ENCODE data around the gene DUSP9.

DUSP9 gene

GRCh38 chrX:153642655-153643430 lies 4.2 kb upstream of the DUSP9 start:
- Histone ChIP-seq H3K36me3 (ENCODE audit: control insufficient read depth, insufficient read depth, low read length) (no peaks in the 10 kb centered on the region), H3K4me3 (ENCODE audit: insufficient read depth, low read depth, low read length, poor library complexity, severe bottlenecking) (no peak overlapping the region), H3K4me1 (ENCODE audit: control insufficient read depth, insufficient read depth, low read length, poor library complexity, severe bottlenecking) (peaks cover 17% of the 10 kb centered on the region), H3K9me3 (ENCODE audit: control insufficient read depth, low read length) (no peaks in the 10 kb centered on the region), H3K27ac (ENCODE audit: insufficient read depth, low read length, poor library complexity, severe bottlenecking) (no peak overlapping the region), H3K27me3 (replicated peaks; ENCODE audit: control insufficient read depth, insufficient read depth, low read length, poor library complexity, severe bottlenecking) (peaks cover 30% of the 10 kb centered on the region)
- no peak for DNase-seq

- Histone ChIP-seq H3K9me3 (ENCODE audit: control insufficient read depth, low read length) (no peaks in the 10 kb centered on the region), H3K36me3 (ENCODE audit: control insufficient read depth, insufficient read depth, low read length) (no peaks in the 10 kb centered on the region), H3K4me1 (ENCODE audit: control insufficient read depth, insufficient read depth, low read length, poor library complexity, severe bottlenecking) (peaks cover 17% of the 10 kb centered on the region), H3K27ac (ENCODE audit: insufficient read depth, low read length, poor library complexity, severe bottlenecking) (no peak overlapping the region), H3K27me3 (replicated peaks; ENCODE audit: control insufficient read depth, insufficient read depth, low read length, poor library complexity, severe bottlenecking) (peaks cover 30% of the 10 kb centered on the region), H3K4me3 (ENCODE audit: insufficient read depth, low read depth, low read length, poor library complexity, severe bottlenecking) (no peak overlapping the region)
- DNase-seq = no peak
Observed at GRCh38 chrX:153643431-153644351, 3.3 kb upstream of the DUSP9 start.

DNA sequence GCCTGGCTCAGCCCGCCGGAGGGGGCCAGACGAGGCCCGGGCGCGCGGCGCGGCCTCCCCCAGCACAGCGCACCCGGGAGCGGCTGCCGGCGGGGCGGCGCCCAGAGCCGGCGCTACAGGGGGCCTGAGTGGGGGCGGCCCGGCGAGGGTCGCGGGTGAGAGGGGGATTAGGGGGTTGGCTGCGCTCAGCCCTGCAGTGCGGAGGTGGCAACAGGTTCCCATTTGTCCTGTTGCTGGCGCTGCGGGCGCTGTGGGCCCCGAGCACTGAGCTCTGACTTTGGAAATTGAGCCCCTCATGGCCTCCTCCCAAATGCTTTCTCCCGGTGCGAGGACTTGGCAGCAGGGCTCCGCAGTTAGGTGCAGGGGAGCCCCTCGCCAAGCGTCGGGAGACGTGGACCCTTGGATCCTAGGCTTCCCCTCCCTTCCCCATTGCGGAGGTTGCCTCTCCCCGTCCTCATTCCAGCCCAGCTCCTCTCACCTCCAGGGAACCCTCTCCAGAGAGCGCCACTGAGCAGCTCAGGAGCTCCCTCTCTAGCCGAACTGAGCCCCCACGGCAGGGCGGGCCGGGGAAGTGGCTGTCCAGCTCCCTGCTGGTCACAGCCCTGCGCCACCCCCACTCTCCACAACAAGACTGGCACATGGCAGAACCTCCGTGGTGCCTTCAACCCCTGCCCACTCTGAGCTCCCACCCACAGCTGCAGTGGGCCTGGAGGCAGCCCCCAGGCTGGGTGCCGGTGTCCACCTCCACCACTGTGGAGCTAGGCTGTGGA lies 2.5 kb upstream of the DUSP9 start:
- Histone ChIP-seq H3K4me3 (ENCODE audit: insufficient read depth, low read depth, low read length, poor library complexity, severe bottlenecking) (no peak overlapping the region), H3K36me3 (ENCODE audit: control insufficient read depth, insufficient read depth, low read length) (no peaks in the 10 kb centered on the region), H3K27me3 (replicated peaks; ENCODE audit: control insufficient read depth, insufficient read depth, low read length, poor library complexity, severe bottlenecking) (peaks cover 28% of the 10 kb centered on the region), H3K4me1 (ENCODE audit: control insufficient read depth, insufficient read depth, low read length, poor library complexity, severe bottlenecking) (peaks cover 17% of the 10 kb centered on the region), H3K27ac (ENCODE audit: insufficient read depth, low read length, poor library complexity, severe bottlenecking) (no peak overlapping the region), H3K9me3 (ENCODE audit: control insufficient read depth, low read length) (no peaks in the 10 kb centered on the region)
- no peak for DNase-seq

- no peak overlapping the region for H3K4me3 ChIP-seq (ENCODE audit: insufficient read depth, low read depth, low read length, poor library complexity, severe bottlenecking)
Observed at GRCh38 chrX:153645151-153645550, 1.9 kb upstream of the DUSP9 start.

DNA sequence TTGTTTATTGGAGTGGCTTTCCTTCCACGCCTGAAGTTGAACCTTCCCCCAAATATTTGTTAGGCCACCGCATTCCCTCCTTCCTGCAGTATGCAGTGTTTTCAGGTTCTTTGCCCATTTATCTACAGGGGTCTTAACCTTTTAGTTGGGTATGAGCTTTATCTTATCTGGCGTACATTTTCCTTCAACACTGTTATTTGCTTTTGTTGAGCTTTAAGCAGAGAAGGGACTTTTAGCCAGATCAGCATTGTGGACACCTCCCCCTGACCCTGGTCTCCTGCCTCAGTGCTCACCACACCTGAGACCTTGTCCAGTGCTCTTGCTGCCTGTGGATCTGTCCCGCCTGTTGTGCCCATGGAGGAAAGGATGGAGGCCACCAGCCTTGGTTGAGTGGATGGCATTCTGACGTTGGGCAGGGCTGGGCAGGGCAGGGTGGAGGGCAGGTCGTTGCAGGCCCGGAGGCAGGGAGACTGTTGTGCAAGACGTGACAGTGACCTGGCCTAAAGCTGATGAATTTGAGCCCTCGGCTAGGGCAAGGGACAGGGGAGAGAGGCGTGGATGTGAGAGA lies 998 bp upstream of the DUSP9 start:
- H3K27ac ChIP-seq (ENCODE audit: insufficient read depth, low read length, poor library complexity, severe bottlenecking) = no peak overlapping the region
- no peak for DNase-seq
- peaks cover 27% of the 10 kb centered on the region for H3K27me3 ChIP-seq (replicated peaks; ENCODE audit: control insufficient read depth, insufficient read depth, low read length, poor library complexity, severe bottlenecking)
- H3K36me3 ChIP-seq (ENCODE audit: control insufficient read depth, insufficient read depth, low read length) = no peaks in the 10 kb centered on the region
- H3K4me3 ChIP-seq (ENCODE audit: insufficient read depth, low read depth, low read length, poor library complexity, severe bottlenecking) = no peak overlapping the region
- peaks cover 17% of the 10 kb centered on the region for H3K4me1 ChIP-seq (ENCODE audit: control insufficient read depth, insufficient read depth, low read length, poor library complexity, severe bottlenecking)
- H3K9me3 ChIP-seq (ENCODE audit: control insufficient read depth, low read length) = no peaks in the 10 kb centered on the region

More at GRCh38 chrX:153645151-153645550, 1.9 kb upstream of the DUSP9 start:
- H3K36me3 ChIP-seq (ENCODE audit: control insufficient read depth, insufficient read depth, low read length) = no peaks in the 10 kb centered on the region
- H3K9me3 ChIP-seq (ENCODE audit: control insufficient read depth, low read length) = no peaks in the 10 kb centered on the region
- H3K4me1 ChIP-seq (ENCODE audit: control insufficient read depth, insufficient read depth, low read length, poor library complexity, severe bottlenecking) = peaks cover 17% of the 10 kb centered on the region
- no peak overlapping the region for H3K27ac ChIP-seq (ENCODE audit: insufficient read depth, low read length, poor library complexity, severe bottlenecking)
- peaks cover 27% of the 10 kb centered on the region for H3K27me3 ChIP-seq (replicated peaks; ENCODE audit: control insufficient read depth, insufficient read depth, low read length, poor library complexity, severe bottlenecking)
- DNase-seq = no peak

DNA sequence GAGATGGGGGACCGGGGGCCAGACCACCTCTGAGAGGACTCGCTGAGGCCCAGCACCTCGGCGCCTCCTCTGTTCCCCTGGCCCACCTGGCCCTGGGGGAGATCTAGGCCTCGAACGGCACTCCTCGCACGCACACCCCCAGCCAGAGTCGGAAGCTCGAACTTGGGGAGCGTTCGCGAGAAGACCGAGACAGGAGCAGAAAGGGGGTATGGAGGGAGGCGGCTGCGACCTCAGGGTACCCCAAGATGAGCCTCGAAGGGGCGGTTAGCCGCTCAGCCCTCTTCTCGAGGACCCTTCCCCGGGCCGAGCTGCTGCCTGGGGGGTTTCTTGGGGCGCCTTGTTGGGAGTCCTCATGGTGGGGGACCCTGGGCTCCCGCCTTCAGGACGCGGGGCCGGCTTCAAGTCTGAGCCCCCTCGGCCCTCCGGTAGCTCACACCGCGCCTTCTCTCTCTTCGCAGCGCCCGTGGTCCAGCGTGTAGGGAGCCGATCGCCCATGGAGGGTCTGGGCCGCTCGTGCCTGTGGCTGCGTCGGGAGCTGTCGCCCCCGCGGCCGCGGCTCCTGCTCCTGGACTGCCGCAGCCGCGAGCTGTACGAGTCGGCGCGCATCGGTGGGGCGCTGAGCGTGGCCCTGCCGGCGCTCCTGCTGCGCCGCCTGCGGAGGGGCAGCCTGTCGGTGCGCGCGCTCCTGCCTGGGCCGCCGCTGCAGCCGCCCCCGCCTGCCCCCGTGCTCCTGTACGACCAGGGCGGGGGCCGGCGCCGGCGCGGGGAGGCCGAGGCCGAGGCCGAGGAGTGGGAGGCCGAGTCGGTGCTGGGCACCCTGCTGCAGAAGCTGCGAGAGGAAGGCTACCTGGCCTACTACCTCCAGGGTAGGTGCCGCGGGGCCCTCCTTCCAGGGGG lies 706 bp downstream of the DUSP9 start:
- Histone ChIP-seq H3K9me3 (ENCODE audit: control insufficient read depth, low read length) (no peaks in the 10 kb centered on the region), H3K36me3 (ENCODE audit: control insufficient read depth, insufficient read depth, low read length) (no peaks in the 10 kb centered on the region), H3K4me3 (ENCODE audit: insufficient read depth, low read depth, low read length, poor library complexity, severe bottlenecking) (peak overlapping the region; percentile 37), H3K4me1 (ENCODE audit: control insufficient read depth, insufficient read depth, low read length, poor library complexity, severe bottlenecking) (peaks cover 11% of the 10 kb centered on the region), H3K27me3 (replicated peaks; ENCODE audit: control insufficient read depth, insufficient read depth, low read length, poor library complexity, severe bottlenecking) (peaks cover 22% of the 10 kb centered on the region), H3K27ac (ENCODE audit: insufficient read depth, low read length, poor library complexity, severe bottlenecking) (no peak overlapping the region)
- no peak for DNase-seq

DNA sequence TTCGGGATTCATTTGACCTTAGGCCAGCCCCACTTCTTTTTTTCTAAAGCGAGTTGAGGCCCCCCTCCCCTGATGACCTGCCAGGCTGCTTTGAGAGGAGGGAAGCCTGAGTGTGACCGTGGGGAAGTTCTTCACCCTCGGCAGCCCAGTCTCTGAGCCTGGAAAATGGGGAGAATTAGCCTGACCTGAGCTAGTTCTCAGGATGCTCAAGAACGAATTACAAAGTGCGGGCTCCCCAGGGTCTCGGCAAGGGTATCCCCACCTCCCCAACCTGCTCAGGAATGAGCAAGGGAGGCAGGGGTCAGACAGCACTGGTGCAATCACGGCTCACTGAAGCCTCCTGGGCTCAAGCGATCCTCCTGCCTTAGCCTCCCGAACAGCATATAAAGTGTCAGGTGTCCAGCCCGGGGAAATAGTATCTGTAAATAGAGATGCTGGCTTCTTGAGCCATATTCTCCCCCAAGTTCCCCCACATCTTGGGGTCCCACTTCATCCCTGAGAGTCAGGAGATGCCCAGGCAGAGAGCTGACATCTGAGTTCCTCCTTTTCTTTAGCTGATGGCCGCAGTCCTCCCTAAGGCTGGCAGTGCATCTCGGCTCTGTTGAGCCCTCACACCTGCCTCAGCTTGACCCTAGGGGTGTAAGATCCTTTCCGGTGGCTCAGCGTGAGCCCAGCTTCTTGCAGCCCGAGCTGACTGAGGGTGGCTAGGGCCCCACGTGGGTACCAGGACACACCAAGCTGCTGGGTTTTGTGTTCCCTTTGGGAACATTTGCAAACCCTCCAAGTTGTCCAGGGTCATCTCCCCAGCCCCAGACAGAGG lies 1.6 kb downstream of the DUSP9 start:
- peaks cover 6% of the 10 kb centered on the region for H3K4me1 ChIP-seq (ENCODE audit: control insufficient read depth, insufficient read depth, low read length, poor library complexity, severe bottlenecking)
- DNase-seq = no peak
- no peaks in the 10 kb centered on the region for H3K9me3 ChIP-seq (ENCODE audit: control insufficient read depth, low read length)
- H3K4me3 ChIP-seq (ENCODE audit: insufficient read depth, low read depth, low read length, poor library complexity, severe bottlenecking) = no peak overlapping the region
- H3K27me3 ChIP-seq (replicated peaks; ENCODE audit: control insufficient read depth, insufficient read depth, low read length, poor library complexity, severe bottlenecking) = peaks cover 22% of the 10 kb centered on the region
- no peak overlapping the region for H3K27ac ChIP-seq (ENCODE audit: insufficient read depth, low read length, poor library complexity, severe bottlenecking)
- no peaks in the 10 kb centered on the region for H3K36me3 ChIP-seq (ENCODE audit: control insufficient read depth, insufficient read depth, low read length)

- Histone ChIP-seq H3K36me3 (ENCODE audit: control insufficient read depth, insufficient read depth, low read length) (no peaks in the 10 kb centered on the region), H3K4me3 (ENCODE audit: insufficient read depth, low read depth, low read length, poor library complexity, severe bottlenecking) (no peak overlapping the region), H3K27me3 (replicated peaks; ENCODE audit: control insufficient read depth, insufficient read depth, low read length, poor library complexity, severe bottlenecking) (peaks cover 22% of the 10 kb centered on the region), H3K9me3 (ENCODE audit: control insufficient read depth, low read length) (no peaks in the 10 kb centered on the region), H3K27ac (ENCODE audit: insufficient read depth, low read length, poor library complexity, severe bottlenecking) (no peak overlapping the region), H3K4me1 (ENCODE audit: control insufficient read depth, insufficient read depth, low read length, poor library complexity, severe bottlenecking) (peaks cover 3% of the 10 kb centered on the region)
- DNase-seq = peak in 1 of 3 donors; percentile 13
Observed at GRCh38 chrX:153649178-153649914, 2.3 kb downstream of the DUSP9 start.

Measured in effector memory CD4-positive, alpha-beta T cell (primary cell).